ENCODE data around the gene BEND5.

BEND5 gene, protein sequence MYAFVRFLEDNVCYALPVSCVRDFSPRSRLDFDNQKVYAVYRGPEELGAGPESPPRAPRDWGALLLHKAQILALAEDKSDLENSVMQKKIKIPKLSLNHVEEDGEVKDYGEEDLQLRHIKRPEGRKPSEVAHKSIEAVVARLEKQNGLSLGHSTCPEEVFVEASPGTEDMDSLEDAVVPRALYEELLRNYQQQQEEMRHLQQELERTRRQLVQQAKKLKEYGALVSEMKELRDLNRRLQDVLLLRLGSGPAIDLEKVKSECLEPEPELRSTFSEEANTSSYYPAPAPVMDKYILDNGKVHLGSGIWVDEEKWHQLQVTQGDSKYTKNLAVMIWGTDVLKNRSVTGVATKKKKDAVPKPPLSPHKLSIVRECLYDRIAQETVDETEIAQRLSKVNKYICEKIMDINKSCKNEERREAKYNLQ

DNA sequence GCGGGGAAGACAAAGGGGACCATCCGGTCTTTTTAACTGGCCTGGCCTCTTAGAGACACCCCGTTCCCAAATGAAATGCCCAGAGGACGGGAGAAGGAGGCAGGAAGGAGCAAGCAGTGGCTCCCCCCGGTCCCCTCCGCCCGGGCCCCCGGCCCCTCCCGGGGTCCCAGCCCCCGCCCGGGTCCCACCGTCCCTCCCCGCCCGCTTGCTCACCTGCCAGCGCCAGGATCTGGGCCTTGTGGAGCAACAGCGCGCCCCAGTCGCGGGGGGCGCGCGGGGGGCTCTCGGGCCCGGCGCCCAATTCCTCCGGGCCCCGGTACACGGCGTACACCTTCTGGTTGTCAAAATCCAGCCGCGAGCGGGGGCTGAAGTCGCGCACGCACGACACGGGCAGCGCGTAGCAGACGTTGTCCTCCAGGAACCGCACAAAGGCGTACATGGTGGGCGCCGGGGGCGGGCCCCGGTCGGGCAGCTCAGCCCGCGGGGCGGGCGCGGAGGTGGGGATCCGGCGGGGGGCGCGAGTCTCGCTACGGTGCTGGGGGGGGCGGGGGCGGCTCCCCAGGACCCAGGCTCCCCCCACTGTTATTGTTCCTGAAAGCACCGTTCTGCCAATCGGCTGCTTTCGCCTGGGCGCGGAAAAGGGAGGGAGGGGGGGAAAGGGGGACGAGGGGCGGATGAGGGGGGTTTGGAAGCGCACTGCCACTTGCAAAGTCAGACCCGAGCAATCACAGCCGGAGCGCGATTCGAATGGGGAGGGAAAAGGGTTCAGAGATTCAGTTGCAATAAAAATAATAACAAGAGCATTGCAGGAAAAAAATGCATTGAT, at the start of gene BEND5:
TSS of gene BEND5 (minus strand) at position 499 of the 826 bp plus-strand sequence. CDS start at position 439, 60 bp downstream.
- peak; percentile 33 to 46 for DNase-seq (ENCODE audit: low read depth in 2 of 2)

DNA sequence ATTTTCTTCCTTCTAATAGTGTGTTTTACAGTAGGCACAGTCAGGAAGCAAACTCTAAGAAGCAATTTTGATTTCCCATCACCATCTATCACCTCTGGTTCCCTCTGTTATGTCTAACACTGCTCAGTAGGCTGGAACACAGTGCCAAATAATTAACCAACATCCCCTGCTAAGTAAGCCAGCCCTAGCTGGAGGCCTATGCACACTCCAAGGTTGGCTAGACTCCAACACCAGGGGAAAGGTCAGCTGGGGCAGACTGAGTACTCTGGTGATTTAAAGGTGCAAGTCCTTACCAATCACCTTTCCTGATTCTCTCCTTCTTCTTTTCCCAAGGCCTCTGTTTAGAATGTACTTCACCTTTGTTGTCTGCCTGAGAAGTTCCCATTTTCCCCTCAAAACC, 46.5 kb upstream of the BEND5 start:
- no peak for DNase-seq (ENCODE audit: low read depth in 2 of 2)

DNA sequence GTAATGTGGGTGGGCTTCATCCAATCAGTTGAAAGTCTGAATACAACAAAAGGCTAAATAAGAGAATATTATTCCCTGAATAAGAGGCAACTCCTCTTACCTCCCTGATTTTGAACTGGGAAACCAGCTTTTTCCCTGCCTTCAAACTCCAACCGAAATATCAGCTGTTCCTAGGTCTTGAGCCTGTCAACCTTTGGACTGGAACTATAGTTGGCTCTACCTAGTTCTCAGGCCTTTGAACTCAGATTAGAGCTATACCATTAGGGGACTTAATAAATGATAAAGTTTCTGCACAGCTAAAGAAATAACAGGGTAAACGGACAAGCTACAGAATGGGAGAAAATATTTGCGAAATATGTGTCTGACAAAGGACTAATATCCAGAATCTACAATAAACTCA, 43.8 kb upstream of the BEND5 start:
- DNase-seq (ENCODE audit: low read depth in 2 of 2) = no peak

DNA sequence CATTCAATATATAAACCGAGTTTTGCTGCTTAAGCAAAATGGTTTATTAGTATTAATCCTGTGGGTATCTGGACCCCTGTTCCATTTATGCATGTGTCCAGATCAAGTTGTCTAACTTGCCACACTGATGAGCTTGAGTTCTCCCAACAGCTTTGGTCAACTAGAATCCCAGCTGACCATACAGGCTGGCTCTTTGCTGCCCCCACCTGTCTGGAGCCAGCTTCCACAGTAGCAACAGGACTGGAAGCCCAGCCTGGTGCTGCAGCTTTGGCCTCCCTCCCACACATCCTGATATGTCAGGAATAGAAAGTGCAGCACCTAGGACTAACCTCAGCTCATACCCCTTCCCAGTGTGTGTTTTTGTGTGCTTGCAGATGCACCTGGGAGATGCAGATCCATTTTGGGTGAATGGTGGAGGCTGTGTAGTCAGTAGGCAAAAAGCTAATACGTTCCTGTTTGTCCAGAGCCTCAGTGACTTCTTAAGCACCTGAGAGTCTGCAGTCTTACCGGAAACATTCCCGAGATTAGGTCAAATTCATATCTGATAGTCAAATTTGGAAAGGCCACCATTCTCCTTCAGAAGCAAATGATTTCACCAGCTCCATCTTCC, 40.9 kb upstream of the BEND5 start:
- peak; percentile 11 to 21 for DNase-seq (ENCODE audit: low read depth in 2 of 2)

DNA sequence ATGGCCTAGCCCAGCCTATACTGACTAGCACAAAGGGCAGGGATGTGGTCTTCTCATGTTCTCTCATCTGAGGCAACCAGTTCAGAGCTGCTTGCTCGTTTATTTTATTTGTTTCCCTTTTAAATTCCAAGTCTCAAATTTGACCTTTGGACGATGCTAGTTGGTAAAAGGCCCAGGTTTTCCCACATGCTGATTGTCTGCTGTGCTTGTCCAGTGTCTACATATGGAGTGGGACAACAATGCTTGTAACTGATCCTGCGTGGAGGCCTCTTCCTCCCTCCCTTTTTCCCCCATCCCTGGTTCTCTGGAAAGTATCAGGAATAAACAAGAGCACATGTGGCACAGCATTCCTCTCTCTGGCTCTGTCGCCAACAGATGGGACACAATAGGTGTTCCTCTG, 34.0 kb upstream of the BEND5 start:
- DNase-seq (ENCODE audit: low read depth in 2 of 2) = no peak

DNA sequence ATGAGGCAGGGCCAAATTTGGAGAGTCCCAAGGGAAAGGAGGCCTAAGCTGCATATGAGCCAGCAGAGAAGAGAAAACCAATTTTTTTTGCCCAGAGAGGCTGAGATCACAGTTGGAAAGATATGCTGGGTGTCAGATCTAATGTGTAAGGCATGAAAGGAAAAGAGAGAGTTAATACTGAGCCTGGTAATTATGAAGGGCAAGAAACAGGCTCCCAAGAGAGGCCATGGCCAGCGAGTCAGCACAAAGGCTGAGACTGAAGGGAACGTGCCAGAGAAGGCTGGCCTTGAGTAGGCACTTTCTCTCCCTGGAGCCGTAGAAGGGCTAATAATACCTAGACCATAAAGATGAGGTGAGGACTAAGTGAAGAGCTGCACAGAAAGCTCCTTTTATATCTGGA, 31.8 kb upstream of the BEND5 start:
- no peak for DNase-seq (ENCODE audit: low read depth in 2 of 2)

DNA sequence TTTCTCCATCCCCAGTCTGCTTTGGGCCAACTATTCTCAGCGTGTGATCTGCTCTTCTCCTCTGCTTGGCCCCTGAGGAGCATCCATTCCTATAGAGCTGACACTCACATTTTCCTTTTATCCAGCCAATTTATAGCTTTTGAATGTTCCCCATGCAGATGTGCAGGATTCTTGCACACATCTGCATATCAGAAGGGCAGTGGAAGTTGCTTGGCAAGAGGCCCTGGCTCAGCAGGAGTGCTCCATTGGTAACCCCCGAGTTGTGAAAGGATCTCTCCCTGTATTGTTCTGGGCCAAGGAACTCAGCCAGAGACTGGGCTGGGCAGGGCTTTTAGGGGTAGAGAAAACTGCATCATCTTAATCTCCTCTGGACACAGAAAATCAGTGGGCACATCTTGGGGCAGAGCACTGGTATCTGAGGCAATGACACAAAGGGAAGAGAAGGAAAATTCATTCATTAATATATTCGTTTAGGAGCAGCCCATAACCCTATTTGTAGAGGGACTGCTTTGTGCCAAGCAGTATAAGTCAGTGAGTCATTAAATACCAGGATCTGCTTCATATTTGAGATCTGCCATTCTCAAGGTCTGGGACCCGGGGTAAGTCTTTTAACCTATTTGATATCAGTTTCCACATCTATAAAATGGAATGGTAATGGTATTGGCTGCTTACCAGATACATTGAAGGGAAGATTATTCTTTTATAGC, 31.0 kb upstream of the BEND5 start:
- no peak for DNase-seq (ENCODE audit: low read depth in 2 of 2)

DNA sequence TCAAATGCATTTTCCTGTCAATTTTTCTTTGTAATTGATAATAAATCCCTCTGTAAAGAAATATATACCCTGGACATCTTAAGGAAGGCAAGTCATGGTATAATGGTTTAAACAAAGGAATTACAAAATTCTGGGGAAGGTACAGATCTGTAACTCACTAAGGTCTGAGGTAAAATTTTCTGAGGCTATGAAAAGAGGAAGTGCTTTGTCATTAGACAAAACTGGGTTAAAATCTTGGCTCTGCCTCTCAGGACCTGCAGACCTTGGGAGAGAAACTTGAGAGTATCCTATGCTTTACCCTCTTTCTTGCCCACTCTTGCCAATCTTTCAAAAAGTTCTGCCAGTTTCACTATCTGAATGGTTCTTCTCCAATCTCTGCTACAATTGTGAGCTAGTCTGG, 26.8 kb upstream of the BEND5 start:
- no peak for DNase-seq (ENCODE audit: low read depth in 2 of 2)

DNA sequence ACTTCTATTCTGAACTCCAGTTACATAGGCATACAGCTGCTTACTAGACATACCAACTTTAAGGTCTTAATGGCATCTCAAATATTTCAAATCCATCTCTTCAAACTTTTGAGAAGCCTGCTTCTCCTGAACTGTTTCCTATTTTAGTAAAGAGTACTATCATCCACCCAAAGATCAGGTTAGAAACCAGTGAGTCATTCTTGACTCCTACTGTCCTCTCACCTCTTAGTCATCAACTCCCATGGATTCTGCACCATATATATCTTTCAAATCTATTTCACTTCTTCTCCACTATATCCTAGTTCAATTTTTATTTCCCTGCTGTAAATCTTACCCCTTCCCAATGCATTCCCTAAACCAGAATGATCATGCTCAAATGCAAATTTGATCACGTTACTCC, 18.1 kb upstream of the BEND5 start:
- DNase-seq (ENCODE audit: low read depth in 2 of 2) = no peak

DNA sequence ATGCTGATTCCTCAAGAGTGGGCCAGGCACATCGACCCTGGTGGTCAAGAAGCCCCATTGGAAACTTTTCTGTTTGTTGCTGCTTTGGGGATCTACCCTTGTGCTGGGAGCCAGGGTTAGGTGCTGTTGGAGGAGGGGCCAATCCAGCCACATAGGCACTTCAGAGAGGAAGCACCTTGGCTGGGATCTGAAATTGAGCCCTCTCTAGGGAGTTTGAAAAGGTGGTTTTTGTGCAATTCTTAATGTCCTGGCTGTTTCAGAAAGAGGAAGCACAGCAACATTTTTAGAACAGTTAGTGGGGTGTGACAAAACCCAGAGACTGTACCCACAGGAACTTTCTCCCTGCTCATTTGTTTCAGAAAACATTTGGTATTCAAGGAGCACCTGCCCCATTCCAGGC, 17.2 kb upstream of the BEND5 start:
- no peak for DNase-seq (ENCODE audit: low read depth in 2 of 2)

DNA sequence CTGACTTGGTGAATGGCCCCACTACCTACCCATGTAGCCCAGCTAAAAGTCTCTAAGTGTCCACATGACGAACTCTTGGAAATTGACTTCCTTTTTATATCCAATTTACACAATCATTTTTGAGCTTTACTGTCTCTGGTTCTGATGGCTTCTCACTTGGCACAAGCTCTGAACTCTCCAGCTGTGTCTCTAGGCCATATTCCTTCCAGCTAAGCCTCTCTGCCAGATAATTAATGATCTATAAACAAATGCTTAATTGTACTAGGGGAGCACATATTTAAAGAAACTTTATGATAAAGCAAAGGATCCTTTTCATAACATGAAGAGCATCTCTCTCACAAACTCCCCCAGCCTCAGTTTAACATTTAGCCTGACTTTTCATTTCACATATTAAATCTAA, 16.3 kb upstream of the BEND5 start:
- no peak for DNase-seq (ENCODE audit: low read depth in 2 of 2)

DNA sequence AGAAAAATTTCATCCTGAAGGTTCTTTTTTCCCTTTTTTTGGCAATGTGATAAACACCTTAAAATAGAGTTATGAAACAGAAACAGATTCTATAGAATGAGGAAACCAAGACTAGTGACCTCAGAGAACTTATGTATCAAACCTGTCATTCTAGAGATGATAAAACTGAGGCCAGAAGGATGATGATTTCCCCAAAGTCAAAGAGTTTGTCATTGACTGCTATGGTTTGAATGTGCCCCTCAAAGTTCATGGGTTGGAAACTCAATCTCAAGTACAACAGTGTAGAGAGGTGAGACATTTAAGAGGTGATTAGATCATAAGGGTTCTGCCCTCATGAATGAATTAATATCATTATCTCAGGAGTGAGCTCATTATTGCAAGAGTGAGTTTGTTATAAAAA, 13.7 kb upstream of the BEND5 start:
- DNase-seq (ENCODE audit: low read depth in 2 of 2) = no peak

DNA sequence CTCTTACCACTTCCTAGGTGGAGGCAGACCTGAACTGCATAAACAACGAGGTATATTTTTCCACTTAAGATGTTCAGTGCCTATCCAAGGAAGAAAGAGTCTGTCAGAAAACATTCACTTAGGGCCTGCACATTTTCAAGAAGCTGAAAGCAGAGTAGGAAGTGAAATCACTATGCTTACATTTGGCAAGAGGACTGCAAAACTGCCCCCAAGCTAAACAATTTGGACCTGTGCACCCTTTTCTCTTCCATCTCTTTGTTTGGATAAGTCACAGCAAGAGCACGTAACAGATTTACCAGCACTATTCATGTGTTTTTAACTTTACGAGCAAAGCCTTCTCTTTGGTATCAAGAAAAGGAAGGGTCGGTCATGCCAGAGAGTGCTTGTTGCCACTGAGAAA, 13.2 kb upstream of the BEND5 start:
- DNase-seq (ENCODE audit: low read depth in 2 of 2) = no peak

DNA sequence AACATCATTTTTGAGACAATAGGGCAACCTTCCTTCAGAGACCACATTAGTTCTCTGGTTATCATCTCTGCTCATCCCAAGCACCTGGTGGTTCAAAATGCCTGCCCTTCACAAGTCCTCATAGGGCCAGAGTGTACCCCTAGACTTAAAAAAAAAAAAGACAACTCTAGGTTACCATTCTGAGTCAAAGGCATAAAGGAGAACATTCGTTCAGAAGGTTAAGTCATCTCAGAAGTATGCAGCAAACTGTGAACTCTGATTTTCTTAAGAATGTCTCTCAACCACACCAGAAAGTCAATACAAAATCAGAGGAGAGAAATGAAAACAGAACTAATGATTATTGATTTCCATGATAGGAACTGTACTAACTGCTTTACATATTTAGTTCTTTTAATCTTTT, 9.2 kb upstream of the BEND5 start:
- DNase-seq (ENCODE audit: low read depth in 2 of 2) = no peak

DNA sequence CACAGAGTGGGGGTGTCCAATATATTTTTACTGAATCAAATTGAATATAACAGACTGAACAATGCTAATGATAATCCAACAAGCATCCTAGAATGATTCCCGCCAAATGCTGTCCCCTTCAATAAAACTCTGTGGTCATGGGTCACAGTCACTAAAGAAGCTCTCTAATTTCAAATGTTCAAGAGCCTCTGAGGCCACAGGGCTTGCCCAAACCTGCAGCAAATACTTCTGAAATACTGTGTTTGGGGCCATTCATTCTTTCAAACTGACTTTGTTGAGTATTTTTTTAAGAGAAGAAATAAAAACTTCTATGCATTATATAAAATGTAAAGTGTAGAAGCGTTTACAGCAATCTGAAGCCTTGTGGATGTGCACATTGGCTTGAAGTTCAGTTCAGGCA, 7.6 kb upstream of the BEND5 start:
- DNase-seq (ENCODE audit: low read depth in 2 of 2) = no peak

DNA sequence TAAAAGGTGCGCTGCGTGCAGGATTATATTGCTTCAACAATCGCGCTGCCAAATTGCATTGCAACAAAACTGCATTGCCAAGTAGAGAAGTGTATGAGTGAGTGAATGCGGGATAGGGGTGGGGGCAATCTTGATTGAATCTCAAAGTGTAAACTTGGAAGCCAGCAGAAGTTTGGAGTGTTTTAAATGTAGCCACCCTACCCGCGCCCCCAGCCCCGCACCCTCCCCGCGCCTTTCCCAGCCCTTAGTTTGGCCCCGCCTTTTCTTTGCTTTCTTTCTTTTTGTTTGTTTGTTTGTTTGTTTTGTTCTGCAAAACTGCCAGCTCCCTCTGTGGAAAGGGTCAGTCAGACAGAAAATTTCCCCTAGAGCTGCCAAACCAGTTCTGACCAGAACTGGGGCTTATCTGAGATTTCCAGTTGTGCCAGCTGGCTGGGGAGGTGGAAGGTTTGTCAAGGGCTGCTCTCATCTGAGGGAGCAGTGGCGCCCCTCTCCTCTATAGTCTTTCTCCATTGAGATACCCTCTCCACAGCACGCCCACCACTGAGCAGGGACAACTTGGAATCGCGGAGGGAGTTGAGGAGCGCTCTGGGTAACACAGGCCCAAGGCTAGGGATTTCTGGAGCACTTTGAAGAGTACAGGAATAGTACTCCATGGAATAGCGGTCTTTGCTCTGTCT, 666 bp upstream of the BEND5 start:
- DNase-seq (ENCODE audit: low read depth in 2 of 2) = no peak

DNA sequence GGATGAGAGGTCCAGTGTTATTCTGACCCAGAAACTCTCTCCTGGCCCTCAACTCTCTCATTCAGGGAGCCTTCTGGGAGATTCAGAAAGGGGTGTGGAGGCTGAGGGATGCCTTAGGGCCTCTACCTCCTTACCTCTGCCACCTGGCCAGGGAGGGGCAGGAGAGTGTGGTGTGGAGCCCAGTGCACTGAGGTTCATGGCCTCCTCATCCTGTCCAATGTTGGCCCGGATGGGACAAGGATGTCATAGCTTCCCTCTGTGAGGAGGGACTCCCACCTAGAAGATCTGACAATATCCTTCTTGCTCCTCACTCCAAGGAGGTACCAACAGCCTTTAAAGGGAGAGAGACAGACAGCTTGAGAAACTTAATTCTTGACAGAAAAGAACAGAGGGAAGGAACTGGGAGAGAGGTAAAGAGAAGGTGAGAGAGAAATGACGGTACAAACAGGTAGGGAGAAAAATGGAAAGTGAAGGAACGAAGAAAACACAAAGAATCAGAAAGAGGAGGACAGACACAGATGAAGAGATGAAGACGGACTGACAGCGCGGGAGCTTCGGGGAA, 779 bp downstream of the BEND5 start:
- no peak for DNase-seq (ENCODE audit: low read depth in 2 of 2)

DNA sequence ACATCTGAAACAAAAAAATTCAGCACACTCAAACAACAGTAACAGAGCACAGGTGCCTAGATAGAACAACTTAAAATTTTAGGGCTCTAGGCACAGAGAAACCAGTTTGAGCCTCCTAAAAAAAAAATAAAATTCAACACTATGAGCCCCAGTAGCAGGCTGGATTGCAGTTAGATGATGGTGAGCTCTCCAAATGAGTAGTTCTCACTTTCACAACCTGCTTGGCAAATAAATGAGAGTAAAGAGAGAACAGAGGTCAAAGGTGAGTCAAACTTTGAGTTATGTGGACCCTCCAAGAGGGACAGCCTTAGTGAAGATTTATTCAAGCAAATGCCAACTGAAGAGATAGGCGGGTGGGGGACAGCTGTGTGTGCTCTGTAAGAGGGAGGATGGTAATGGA, 3.6 kb downstream of the BEND5 start:
- DNase-seq (ENCODE audit: low read depth in 2 of 2) = no peak

DNA sequence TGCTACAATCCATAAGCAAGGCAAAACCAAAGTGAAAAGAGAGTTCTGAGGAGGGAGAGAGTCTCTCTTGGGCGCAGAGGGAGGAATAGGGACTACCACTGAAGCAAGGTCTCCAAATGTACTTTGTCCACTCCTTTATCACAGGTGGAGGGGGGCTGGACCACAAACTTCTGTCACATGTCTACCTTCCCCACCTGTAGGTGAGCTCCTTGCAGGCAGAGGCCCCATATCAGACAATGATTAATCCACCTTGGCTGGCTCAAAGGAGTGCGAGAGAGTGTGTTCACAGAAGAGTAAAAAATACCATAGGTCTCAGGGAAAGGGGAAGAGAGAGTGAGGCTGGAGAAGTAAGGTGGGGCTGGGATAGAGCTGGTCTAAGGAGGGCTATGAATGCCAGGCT, 4.5 kb downstream of the BEND5 start:
- no peak for DNase-seq (ENCODE audit: low read depth in 2 of 2)

DNA sequence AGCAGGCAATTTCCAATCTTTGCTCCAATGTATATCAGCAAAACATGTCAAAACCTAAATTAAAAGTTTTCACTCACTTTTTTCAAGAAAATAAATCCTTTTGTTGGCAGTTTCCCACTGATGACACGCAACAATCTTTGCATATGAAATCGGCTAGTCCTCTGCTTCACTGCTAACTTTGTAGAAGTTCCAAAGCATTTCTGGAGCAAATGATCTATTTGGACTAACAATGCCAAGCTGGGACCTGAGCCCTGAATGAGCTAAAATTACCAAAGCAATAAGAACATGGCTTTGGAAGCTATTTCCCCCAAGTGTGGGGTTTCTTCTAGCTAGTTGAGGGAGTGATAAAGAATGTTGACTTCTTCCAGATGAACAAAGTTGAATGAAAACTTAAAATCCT, 5.1 kb downstream of the BEND5 start:
- DNase-seq (ENCODE audit: low read depth in 2 of 2) = no peak

DNA sequence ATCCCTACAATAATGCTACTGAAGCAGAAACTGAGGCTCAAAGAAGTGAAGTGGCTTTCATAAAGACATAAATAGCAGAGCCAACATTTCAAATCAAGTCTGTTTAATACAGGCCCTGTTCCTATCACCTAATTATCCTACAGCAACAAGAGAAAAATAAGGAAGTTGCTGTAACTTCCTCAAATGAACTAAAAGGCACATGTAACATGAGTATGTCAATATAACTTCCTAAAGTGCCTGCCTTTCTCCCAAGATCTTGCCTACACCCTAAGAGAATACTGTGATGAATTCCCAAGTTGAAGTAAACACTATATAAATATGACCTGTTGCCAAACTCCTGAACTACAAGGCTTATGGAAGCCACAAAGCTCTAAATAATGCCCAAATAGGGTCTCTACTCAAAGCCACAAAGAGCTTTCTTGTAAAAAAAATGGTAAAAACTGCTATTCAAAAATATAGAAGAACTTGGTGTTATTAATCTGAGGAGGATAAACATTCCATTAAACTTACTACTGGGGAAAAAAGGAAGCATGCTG, 8.6 kb downstream of the BEND5 start:
- no peak for DNase-seq (ENCODE audit: low read depth in 2 of 2)

Measured in stimulated activated CD8-positive, alpha-beta memory T cell treated with anti-CD3 and anti-CD28 coated beads, Interleukin-15, amount 100 ng/mL, for 48 hours (primary cell).